HL-60 (cell line): ENCODE results near the gene ANKAR.

Experiments
- CTCF ChIP-seq: IDR thresholded peaks from one replicate; pipeline ENCODE4 v1.5.1; 2011; ENCODE audit warnings: low read length, control low read depth, inconsistent platforms; ENCODE audit not compliant: insufficient read depth
- GABPA ChIP-seq: IDR thresholded peaks from 2 replicates; pipeline ENCODE4 v1.6.1; 2012; ENCODE audit warnings: low read depth
- SPI1 ChIP-seq: IDR thresholded peaks from 2 replicates; pipeline ENCODE4 v1.6.1; 2012; ENCODE audit warnings: low read depth, mild to moderate bottlenecking, borderline replicate concordance

GRCh38 chr2:189658306-189659212 lies 15.9 kb upstream of the ANKAR start:
- no peak for TF ChIP-seq CTCF
- no peak for TF ChIP-seq GABPA
- peak; percentile 76 for TF ChIP-seq SPI1
